ENCODE data around the gene ATE1.
A peak's percentile ranks its signal among the peaks of the same experiment; 100 is the strongest.

Gene ATE1

GRCh38 chr10:121880895-121881294, 46.9 kb downstream of the ATE1 start:
- DNase-seq (ENCODE audit: low read depth), result peak; percentile 55
- no peak for TF ChIP-seq POLR2A (IDR thresholded peaks at IDR 0.05; ENCODE audit: extremely low read depth, insufficient read length)
- TF ChIP-seq, protein P1, sequence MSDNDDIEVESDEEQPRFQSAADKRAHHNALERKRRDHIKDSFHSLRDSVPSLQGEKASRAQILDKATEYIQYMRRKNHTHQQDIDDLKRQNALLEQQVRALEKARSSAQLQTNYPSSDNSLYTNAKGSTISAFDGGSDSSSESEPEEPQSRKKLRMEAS (IDR thresholded peaks at IDR 0.05; ENCODE audit: low read depth, low read length), result 0 out of 2 replicates have a peak, but pooled peaks have one; percentile 14
- H3K4me3 ChIP-seq (ENCODE audit: low read depth, low read length), result no peak overlapping the region

DNA sequence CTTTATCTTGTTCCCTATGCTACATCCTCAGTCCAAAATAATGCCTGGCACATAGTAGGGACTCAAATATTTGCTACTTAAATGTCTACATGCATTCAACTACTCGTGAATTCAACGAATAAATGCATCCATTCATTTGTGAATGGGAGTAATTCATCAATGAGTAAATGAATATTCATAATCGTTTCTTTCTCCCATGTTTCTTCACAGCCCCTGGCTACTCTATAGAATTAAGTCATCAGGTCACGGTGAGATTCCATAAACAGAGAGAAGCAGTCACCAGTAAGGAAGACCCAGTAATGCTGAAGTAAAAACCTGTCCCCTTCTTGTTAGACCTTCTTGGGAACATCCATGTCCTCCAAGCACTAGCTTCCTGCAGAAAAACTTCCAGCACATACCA, 48.4 kb downstream of the ATE1 start:
- TF ChIP-seq MYC (IDR thresholded peaks at IDR 0.05; ENCODE audit: low read depth, low read length), result no peak
- TF ChIP-seq, protein P1 (IDR thresholded peaks at IDR 0.05; ENCODE audit: low read depth, low read length), result no peak
- TF ChIP-seq, protein P2, sequence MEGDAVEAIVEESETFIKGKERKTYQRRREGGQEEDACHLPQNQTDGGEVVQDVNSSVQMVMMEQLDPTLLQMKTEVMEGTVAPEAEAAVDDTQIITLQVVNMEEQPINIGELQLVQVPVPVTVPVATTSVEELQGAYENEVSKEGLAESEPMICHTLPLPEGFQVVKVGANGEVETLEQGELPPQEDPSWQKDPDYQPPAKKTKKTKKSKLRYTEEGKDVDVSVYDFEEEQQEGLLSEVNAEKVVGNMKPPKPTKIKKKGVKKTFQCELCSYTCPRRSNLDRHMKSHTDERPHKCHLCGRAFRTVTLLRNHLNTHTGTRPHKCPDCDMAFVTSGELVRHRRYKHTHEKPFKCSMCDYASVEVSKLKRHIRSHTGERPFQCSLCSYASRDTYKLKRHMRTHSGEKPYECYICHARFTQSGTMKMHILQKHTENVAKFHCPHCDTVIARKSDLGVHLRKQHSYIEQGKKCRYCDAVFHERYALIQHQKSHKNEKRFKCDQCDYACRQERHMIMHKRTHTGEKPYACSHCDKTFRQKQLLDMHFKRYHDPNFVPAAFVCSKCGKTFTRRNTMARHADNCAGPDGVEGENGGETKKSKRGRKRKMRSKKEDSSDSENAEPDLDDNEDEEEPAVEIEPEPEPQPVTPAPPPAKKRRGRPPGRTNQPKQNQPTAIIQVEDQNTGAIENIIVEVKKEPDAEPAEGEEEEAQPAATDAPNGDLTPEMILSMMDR (IDR thresholded peaks at IDR 0.05; ENCODE audit: low read depth, low read length), result no peak
- no peak for DNase-seq (ENCODE audit: low read depth)

GRCh38 chr10:121873236-121873635, 54.6 kb downstream of the ATE1 start:
- no peak for DNase-seq (ENCODE audit: low read depth)
- TF ChIP-seq, protein P2 (IDR thresholded peaks at IDR 0.05; ENCODE audit: low read depth, low read length), result no peak
- TF ChIP-seq MYC (IDR thresholded peaks at IDR 0.05; ENCODE audit: low read depth, low read length) (no peak), POLR2A (IDR thresholded peaks at IDR 0.05; ENCODE audit: extremely low read depth, insufficient read length) (no peak)
- TF ChIP-seq, protein P1 (IDR thresholded peaks at IDR 0.05; ENCODE audit: low read depth, low read length), result no peak
- H3K4me3 ChIP-seq (ENCODE audit: low read depth, low read length), result no peak overlapping the region

More for the DNA sequence above, 48.4 kb downstream of the ATE1 start:
- H3K4me3 ChIP-seq (ENCODE audit: low read depth, low read length), result no peak overlapping the region

DNA sequence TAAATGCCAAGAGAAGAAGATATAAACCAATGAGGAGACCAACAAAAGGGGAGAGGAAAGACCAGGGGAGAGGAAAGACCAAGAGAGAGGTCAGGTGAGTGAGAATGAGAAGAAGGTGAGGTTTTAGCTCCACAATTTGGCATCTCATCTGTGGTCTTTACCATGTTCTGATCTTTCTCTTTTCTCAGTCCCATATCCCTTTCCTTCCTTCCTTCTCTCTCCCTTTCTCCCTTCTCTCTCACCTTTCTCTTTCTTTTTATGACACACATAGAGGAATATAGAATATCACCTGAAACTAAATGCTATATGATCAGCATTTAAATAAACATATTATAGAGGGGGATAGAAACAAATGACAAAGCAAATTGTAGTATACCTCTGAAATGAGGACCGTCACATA, 57.4 kb downstream of the ATE1 start:
- TF ChIP-seq MYC (IDR thresholded peaks at IDR 0.05; ENCODE audit: low read depth, low read length) (no peak), POLR2A (IDR thresholded peaks at IDR 0.05; ENCODE audit: extremely low read depth, insufficient read length) (no peak)
- TF ChIP-seq, protein P1 (IDR thresholded peaks at IDR 0.05; ENCODE audit: low read depth, low read length), result no peak
- TF ChIP-seq, protein P2 (IDR thresholded peaks at IDR 0.05; ENCODE audit: low read depth, low read length), result no peak
- no peak overlapping the region for H3K4me3 ChIP-seq (ENCODE audit: low read depth, low read length)
- DNase-seq (ENCODE audit: low read depth), result no peak

GRCh38 chr10:121865554-121865953, 62.3 kb downstream of the ATE1 start:
- no peak overlapping the region for H3K4me3 ChIP-seq (ENCODE audit: low read depth, low read length)
- TF ChIP-seq, protein P1 (IDR thresholded peaks at IDR 0.05; ENCODE audit: low read depth, low read length), result no peak
- TF ChIP-seq POLR2A (IDR thresholded peaks at IDR 0.05; ENCODE audit: extremely low read depth, insufficient read length), result no peak
- TF ChIP-seq, protein P2 (IDR thresholded peaks at IDR 0.05; ENCODE audit: low read depth, low read length), result no peak
- TF ChIP-seq MYC (IDR thresholded peaks at IDR 0.05; ENCODE audit: low read depth, low read length), result no peak
- no peak for DNase-seq (ENCODE audit: low read depth)

DNA sequence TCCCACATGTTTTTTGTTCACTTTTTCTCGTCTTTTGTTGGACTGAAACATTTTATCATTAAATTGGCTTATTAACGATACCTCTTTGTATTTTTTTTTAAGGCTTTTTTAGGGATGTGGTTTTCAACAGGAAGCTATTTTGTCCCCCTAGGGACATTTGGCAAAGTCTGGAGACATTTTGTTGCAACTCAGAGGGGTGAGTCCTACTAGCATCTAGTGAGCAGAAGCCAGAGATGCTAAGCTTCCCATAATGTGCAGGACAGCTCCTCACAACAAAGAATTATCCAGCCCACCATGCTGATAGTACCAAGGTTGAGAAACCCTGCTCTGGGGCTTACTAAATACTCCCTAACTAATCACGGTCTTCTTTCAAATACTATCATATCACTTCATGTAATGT, 63.2 kb downstream of the ATE1 start:
- DNase-seq (ENCODE audit: low read depth), result peak; percentile 84
- H3K4me3 ChIP-seq (ENCODE audit: low read depth, low read length), result no peak overlapping the region
- TF ChIP-seq, protein P2 (IDR thresholded peaks at IDR 0.05; ENCODE audit: low read depth, low read length), result no peak
- TF ChIP-seq, protein P1 (IDR thresholded peaks at IDR 0.05; ENCODE audit: low read depth, low read length), result no peak
- TF ChIP-seq POLR2A (IDR thresholded peaks at IDR 0.05; ENCODE audit: extremely low read depth, insufficient read length) (no peak), MYC (IDR thresholded peaks at IDR 0.05; ENCODE audit: low read depth, low read length) (no peak)
